Left lung (tissue), 10 donors: Measurements from ENCODE around the gene MKI67. TPM values are rescaled to one million over a fixed set of nuclear protein-coding genes. Genes with fewer than 3 reads are reported as not detected.

Source experiments
- ATAC-seq: fragments of 200-7000 bp; cut with Tn5 transposase; one replicate; pipeline ENCODE4 v1.9.1; 2020; ENCODE audit warnings: moderate library complexity
- DNase-seq, 4 donors: peaks; one replicate each; pipeline ENCODE4 v3.0.0-alpha.2; 2013 to 2020
- H3K27ac ChIP-seq, 2 donors: fragments of 200-600 bp; sonication (generic) in 1 of 2; one replicate each; pipeline versions ENCODE4 v1.5.0 to v1.8.0; 2020 to 2021
- H3K27me3 ChIP-seq, 2 donors: fragments of 200-600 bp; sonication (generic) in 1 of 2; one replicate each; pipeline versions ENCODE4 v1.5.0 to v1.8.0; 2020 to 2021
- H3K36me3 ChIP-seq, 2 donors: fragments of 200-600 bp; sonication (generic) in 1 of 2; one replicate each; pipeline versions ENCODE4 v1.5.0 to v1.8.0; 2020 to 2021
- H3K4me1 ChIP-seq, 2 donors: fragments of 200-600 bp; one replicate each; pipeline ENCODE4 v1.8.0; 2021
- H3K4me3 ChIP-seq, 2 donors: fragments of 200-600 bp; sonication (generic) in 1 of 2; one replicate each; pipeline versions ENCODE4 v1.5.0 to v1.8.0; 2020 to 2021; ENCODE audit warnings: mild to moderate bottlenecking in 1 of 2
- H3K9me3 ChIP-seq, 2 donors: fragments of 200-600 bp; sonication (generic) in 1 of 2; one replicate each; pipeline versions ENCODE4 v1.5.0 to v1.8.0; 2020 to 2021
- intact Hi-C, 2 donors: fragments of 100-400 bp; cut with DNase I; formaldehyde crosslinking; loops; one replicate each; pipeline versions ENCODE4 v1.11.2 to v1.14.2; 2022
- polyA plus RNA-seq, 6 donors: library from polyadenylated mRNA; unstranded; fragments of 120-200 nt; gene quantifications; one replicate each; pipeline ENCODE4 v1.2.1, GENCODE V29; 2013; ENCODE audit not compliant: insufficient read length in 6 of 6
- total RNA-seq, 2 donors: library from RNA; stranded (reverse); fragmentation: NEBNext Ultra II Directional; extraction: Animal tissue kit (Norgen Biotek cat#: 25700); gene quantifications; one replicate each; pipeline ENCODE4 v1.2.1, GENCODE V29; 2021
- TF ChIP-seq, protein P1 (sequence below), 2 donors: fragments of 200-600 bp; sonication (generic) in 1 of 2; IDR thresholded peaks; one replicate each; pipeline versions ENCODE4 v1.5.0 to v1.8.0; 2021; ENCODE audit warnings: antibody characterized with exemption in 2 of 2
- donor health status: DM: no; HTN: yes; CAD: no.
- donor health status: DM: no; HTN: no; CAD: no.

MKI67 gene
- total and polyA plus RNA-seq, 8 donors: 6.9 to 109 (median 46.2) TPM

- H3K4me3 ChIP-seq: peak overlapping the region in 1 of 2 donors; percentile 51
Observed at GRCh38 chr10:128046953-128047290, 79.3 kb downstream of the MKI67 start.

More at GRCh38 chr10:128046953-128047290, 79.3 kb downstream of the MKI67 start:
- TF ChIP-seq, protein P1, sequence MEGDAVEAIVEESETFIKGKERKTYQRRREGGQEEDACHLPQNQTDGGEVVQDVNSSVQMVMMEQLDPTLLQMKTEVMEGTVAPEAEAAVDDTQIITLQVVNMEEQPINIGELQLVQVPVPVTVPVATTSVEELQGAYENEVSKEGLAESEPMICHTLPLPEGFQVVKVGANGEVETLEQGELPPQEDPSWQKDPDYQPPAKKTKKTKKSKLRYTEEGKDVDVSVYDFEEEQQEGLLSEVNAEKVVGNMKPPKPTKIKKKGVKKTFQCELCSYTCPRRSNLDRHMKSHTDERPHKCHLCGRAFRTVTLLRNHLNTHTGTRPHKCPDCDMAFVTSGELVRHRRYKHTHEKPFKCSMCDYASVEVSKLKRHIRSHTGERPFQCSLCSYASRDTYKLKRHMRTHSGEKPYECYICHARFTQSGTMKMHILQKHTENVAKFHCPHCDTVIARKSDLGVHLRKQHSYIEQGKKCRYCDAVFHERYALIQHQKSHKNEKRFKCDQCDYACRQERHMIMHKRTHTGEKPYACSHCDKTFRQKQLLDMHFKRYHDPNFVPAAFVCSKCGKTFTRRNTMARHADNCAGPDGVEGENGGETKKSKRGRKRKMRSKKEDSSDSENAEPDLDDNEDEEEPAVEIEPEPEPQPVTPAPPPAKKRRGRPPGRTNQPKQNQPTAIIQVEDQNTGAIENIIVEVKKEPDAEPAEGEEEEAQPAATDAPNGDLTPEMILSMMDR (IDR thresholded peaks at IDR 0.05): no peak
- intact Hi-C loops: no loop called here
- Histone ChIP-seq H3K4me1 (peaks cover 18 to 52% of the 10 kb centered on the region in 2 donors), H3K9me3 (no peaks in the 10 kb centered on the region), H3K27me3 (no peaks in the 10 kb centered on the region), H3K36me3 (peaks cover 0 to 25% of the 10 kb centered on the region in 2 donors), H3K27ac (peak overlapping the region; percentile 85 to 86)
- ATAC-seq: no peak
- DNase-seq: peak in 1 of 4 donors; percentile 35

Other genes with a start within 250 kb of the MKI67 start
- not detected for gene CLRN3, start 233.5 kb downstream of the MKI67 start, total RNA-seq
- under 1 TPM in 2 of 6 donors, not detected in 4; 0.13 to 0.27 TPM for gene CLRN3, start 233.5 kb downstream of the MKI67 start, polyA plus RNA-seq
- gene PTPRE, start 219.3 kb downstream of the MKI67 start, total RNA-seq: 10 to 100 TPM; 51.4 to 88.7 TPM
- gene PTPRE, start 219.3 kb downstream of the MKI67 start, polyA plus RNA-seq: 10 to 100 TPM in 1 of 6 donors, 1 to 10 TPM in 5; 6.8 to 12.0 (median 9.0) TPM